ENCODE measurements around the gene ELMO1. TPM values are rescaled to one million over a fixed set of nuclear protein-coding genes. Genes with fewer than 3 reads are reported as not detected.

ELMO1 gene
- total RNA-seq, 2 donors from 2014 or later, result 15.6 to 24.6 TPM

DNA sequence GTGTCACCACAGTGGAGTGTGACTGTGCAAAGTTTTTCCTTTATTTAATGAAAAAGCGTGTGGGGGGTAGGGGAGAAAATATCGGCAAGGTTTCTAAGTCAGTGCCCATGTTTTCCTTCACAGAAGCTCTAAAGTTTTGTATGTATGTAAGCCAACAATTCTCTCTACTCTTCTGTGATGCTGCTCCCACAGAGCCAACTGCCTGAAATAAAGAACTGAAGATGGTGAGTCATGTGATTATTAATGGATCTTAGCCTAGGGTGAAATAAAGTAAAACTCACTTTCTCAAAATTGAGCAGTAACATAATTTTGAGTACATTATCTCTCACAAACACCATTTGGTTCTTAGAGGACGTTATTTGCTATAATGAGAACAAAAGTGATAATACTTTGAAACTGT lies 143.7 kb downstream of the ELMO1 start:
- ATAC-seq, result no peak
- no peak for DNase-seq
- intact Hi-C loops (cut with DNase I), result no loop called here

DNA sequence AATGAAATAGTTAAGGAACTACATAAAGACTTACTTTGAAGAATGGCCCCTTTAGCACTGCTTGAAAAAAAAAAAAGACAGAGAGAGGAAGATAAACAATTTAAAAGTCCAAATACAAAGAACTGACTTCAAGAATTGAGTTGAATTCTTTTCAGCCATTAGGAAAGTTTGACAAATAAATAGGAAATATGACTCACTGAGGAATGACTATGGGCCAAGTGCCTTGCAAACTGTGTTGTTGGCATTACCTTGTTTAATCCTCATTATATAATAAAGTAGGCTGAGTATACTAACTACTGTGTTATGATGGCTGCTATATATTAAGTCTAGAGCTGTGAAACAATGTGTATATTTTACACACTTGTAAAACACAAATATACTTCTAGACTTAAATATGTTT lies 151.1 kb downstream of the ELMO1 start:
- DNase-seq, result no peak
- peak in 1 of 2 donors; percentile 45 for ATAC-seq
- intact Hi-C loops (cut with DNase I), result no loop called here

DNA sequence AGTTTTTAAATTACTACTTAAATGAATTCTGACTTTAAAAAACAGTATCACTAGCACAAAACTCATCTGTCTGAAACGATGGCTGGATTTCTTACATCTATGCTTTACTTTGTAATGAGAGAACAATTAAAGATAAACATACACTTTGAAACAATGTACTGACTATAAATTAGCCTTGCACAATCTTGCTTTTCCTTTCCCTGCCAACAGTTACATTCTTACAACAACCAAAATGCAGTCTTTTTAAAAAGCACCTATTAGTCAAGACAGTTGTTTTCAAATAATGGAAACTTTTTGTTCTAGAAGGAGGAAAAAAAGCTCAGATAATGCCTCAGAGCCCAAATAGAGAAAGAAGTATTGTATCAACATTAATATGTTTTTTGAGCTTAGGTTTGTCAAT lies 153.3 kb downstream of the ELMO1 start:
- no peak for DNase-seq
- no peak for ATAC-seq
- intact Hi-C loops (cut with DNase I), result no loop called here

DNA sequence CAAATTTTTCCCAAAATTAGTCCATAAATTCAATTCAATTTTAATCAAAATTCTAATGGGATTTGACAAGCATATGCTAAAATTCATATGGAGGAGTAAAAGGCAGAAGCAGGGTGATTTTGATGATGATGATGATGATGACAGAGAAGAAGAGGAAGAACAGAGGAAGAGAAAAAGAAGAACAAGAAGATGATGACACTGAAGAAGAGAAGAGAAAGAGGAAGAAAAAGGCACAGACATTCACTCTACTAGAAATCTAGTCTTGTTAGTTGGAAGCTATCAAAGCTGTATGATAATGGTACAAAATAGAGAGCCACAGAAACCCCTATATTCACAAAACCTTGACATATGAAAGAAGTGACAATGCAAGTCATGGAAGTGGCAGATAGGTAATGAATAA lies 157.9 kb downstream of the ELMO1 start:
- ATAC-seq (no peak), DNase-seq (no peak)
- intact Hi-C loops (cut with DNase I), result no loop called here

DNA sequence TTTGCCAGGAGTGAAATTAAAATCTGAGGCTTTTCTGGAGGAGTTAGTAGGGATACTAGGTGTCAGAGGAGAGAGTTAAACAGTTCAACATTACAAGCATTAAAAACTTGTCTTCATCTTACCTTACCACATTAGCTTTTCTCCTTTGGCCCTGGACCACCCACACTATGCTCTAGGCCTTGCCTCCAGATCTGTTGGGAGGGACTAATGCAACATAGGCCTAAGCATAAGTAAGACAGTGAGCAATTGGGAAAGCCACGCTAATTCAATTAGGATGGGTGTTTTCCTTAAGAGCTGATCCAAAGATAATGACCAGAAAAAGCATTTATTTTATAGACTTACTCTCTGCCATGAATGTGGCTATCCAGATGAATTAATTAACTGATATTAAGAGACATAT lies 158.9 kb downstream of the ELMO1 start:
- intact Hi-C loops (cut with DNase I), result loop anchor here (5.0 to 10.0 kb wide), 3 partner anchors 158 to 205 kb away; partner anchors contain the start of gene ELMO1 (in 1 of the 2)
- ATAC-seq (no peak), DNase-seq (no peak)

DNA sequence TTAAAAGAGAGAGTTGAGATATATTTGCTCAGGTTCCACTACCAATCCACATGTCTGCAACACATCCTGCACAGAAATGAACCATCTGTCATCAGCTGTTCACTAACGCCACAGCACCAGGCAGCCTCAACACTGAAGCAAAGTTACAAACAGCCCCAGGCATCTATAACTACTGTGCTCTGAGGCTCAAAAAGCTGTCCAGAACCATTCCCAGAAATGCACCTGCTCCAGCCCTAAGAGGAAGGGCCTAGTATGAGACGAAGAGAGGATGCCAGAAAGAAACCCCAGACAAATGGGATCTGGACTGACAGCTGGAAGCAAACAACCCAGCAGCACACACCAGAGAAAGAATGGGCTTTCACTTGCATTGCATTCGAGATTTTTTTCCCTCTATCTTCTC lies 159.3 kb downstream of the ELMO1 start:
- intact Hi-C loops (cut with DNase I), result loop anchor here (5.0 to 10.0 kb wide), 3 partner anchors 158 to 205 kb away; partner anchors contain the start of gene ELMO1 (in 1 of the 2)
- peak in 1 of 2 donors; percentile 31 for ATAC-seq
- no peak for DNase-seq

DNA sequence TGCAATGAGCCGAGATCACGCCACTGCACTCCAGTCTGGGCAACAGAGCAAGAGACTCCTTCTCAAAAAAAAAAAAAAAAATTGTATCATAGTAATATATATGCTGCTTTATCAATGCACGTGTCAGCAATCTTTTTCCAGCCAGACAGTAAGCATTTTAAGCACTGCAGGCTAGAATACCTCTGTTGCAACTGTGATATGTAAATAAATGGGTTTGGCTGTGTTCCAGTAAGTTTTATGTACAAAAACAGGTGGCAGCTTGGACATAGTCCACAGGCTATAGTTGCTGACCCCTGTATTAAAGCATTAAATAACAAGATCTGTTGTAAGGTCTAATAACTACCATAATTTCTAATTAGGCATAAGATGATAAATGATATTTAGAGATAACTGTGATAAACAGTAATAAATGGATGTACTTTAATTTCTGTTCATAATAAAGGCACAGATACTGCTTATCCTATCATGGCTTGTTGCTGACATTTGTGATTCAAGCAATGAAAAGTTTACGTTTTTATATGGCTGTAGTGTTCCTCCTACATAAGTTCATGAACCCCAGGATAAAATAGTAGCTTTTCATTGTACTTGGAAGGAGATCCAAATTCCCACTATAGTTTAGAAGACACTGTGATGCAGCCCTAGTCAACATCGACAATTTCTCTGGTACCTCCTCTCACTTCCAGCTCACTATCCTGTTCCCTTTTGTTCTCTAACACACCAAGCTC lies 161.4 kb downstream of the ELMO1 start:
- no peak for DNase-seq
- ATAC-seq, result no peak
- intact Hi-C loops (cut with DNase I), result loop anchor here (5.0 to 10.0 kb wide), 3 partner anchors 160 to 208 kb away; partner anchors contain the start of gene ELMO1 (in 1 of the 2)

DNA sequence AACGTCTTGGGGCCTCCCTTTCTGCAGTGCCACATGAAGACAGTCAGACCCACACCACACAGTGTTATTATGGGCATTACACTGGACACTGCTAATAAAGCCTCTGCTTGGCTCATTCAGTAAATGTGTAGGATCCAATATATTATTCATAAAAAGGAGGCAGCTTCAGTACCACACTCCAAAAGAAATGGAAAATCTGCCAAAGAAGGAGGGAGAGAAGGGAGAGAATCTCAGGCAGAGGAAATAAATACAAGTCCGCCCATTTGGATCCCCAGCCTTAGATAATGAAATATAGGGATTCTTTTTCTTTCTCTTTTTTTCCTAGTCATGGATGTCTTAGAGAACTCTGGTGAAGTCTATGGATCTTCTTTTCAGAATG lies 162.2 kb downstream of the ELMO1 start:
- ATAC-seq (no peak), DNase-seq (no peak)
- intact Hi-C loops (cut with DNase I), result loop anchor here (5.0 to 10.0 kb wide), 3 partner anchors 161 to 208 kb away; partner anchors contain the start of gene ELMO1 (in 1 of the 2)

DNA sequence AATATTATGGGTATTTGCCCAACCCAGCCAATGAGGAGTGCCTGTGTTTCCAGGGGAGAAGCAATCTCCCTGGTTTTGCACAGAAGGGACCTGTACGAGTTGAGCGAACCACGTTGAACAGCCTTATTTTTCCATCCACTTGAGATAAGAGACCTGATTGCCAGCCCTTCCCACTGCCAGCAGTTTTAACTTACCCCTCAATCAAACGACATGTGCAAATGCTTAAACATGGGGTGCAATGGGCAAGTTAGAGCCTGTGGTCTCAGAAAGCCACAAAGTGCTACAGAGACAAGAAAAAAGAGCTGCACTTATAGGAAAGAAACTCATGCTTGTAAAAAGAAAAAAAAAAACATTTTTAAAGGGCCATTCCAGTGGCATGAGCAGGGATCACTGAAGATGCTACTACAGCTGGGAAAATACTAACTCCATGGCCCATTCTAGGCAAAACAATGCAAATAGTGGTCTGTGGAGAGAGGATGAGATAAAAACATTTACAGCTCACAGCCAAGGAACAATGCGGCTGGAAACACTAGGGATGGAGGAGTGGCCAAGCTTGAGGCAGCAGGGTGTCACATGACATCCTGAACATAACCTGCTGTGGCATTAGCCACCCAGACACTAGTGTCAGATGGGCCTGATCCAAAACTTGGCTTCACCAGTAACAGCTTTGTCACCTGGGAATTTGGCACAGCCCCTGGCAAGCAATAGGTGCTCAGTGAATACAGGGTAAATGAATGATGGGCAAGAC lies 162.8 kb downstream of the ELMO1 start:
- ATAC-seq (peak; percentile 56 to 59), DNase-seq (no peak)
- intact Hi-C loops (cut with DNase I), result loop anchor here (2.0 to 10.0 kb wide), 4 partner anchors 161 to 209 kb away; partner anchors contain the start of gene ELMO1 (in 2 of the 2)

DNA sequence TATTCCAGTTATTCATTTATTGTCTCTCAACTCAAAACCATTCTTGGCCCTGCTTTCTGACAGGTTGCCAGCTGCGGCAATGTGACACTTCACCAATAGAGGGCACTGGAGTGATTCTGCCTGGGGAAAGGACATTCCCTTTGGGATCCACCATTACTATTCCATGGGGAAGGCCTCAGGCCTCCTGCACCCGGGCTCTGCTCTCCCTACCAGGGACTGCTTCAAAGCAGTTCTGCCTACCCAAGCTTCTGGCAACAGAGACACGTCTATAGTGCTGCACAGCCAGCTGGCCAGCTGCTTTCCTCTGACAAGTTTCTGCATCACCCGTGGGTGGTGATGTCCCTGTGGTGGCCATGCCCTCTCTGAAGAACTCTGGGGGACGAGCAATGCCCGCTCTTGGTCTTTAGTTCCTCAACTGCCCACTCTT lies 163.8 kb downstream of the ELMO1 start:
- ATAC-seq (peak; percentile 34 to 51), DNase-seq (peak; percentile 34)
- intact Hi-C loops (cut with DNase I), result loop anchor here (2.0 to 10.0 kb wide), 4 partner anchors 162 to 210 kb away; partner anchors contain the start of gene ELMO1 (in 2 of the 2)

DNA sequence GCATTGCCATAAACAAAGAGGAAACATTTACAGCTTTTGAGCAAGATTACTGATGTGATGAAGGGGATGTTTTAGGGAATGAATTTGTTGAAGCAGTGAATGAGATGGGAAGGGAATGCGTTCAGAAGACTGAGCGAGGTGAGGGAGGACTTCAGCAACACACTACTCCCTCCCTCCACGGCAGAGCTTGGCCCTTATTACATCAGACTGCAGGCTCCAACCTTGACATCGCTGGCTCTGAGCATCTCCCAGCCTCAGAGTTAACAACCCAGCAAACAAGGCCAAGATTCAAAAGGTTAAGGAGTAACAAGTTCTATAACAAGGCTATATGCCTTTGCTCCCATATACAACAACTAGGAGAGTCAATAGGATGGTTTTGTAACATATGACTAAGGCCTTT lies 164.4 kb downstream of the ELMO1 start:
- ATAC-seq (no peak), DNase-seq (no peak)
- intact Hi-C loops (cut with DNase I), result loop anchor here (2.0 to 10.0 kb wide), 3 partner anchors 165 to 211 kb away; partner anchors contain the start of gene ELMO1 (in 1 of the 2)

DNA sequence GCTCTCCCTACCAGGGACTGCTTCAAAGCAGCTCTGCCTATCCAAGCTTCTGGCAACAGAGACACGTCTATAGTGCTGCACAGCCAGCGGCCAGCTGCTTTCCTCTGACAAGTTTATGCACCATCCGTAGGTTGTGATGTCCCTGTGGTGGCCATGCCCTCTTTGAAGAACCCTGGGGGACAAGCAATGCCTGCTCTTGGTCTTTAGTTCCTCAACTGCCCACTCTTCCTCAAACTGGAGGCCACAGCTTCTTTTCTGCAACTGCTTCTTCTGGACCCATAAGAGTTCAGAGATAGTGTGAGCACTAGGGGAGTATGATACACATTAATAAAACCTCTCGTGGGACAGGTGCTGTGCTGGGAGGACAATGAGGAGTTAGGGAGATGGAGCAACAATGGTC lies 164.9 kb downstream of the ELMO1 start:
- ATAC-seq (no peak), DNase-seq (no peak)
- intact Hi-C loops (cut with DNase I), result loop anchor here (2.0 to 10.0 kb wide), 3 partner anchors 165 to 211 kb away; partner anchors contain the start of gene ELMO1 (in 1 of the 2)

DNA sequence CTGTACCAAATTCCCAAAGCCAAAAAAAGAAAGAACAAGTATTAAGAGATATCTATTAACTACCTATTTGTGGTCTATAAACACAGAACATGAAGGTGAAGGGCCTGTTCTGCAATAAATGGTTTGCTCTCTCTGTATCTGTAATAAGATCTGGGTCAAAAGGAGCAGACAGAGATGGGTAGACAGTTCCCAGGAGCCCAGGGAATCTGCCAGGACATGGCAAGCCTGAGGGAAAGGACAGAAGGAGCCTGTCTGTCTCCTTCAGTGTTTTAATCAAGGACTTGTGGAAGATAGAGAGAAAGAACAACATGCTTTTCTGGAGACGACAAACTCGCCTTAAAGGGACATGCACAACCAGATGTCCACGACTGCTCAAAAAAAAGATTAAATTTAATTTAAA lies 165.7 kb downstream of the ELMO1 start:
- intact Hi-C loops (cut with DNase I), result loop anchor here (10.0 kb wide), 2 partner anchors 202 to 212 kb away; no protein-coding TSS in a partner anchor
- ATAC-seq, result no peak
- no peak for DNase-seq

DNA sequence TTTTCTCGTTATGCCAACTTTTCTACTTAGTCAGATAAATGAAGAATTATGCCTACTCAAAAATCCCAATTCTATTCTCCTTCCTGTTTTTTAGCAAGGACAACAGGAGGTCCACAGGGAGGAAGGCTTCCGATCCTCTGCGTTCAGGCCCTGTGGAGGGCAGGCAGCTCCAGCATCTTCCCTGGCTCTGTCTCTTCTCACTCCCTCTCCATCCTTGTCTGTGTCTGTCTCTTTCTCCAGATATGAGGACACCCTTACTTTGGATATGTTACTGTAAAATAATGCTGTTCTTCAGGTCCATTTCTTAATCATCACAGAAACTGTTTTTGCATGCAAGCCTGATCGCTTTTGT lies 166.6 kb downstream of the ELMO1 start:
- intact Hi-C loops (cut with DNase I), result loop anchor here (10.0 kb wide), 2 partner anchors 203 to 213 kb away; no protein-coding TSS in a partner anchor
- ATAC-seq (no peak), DNase-seq (no peak)

DNA sequence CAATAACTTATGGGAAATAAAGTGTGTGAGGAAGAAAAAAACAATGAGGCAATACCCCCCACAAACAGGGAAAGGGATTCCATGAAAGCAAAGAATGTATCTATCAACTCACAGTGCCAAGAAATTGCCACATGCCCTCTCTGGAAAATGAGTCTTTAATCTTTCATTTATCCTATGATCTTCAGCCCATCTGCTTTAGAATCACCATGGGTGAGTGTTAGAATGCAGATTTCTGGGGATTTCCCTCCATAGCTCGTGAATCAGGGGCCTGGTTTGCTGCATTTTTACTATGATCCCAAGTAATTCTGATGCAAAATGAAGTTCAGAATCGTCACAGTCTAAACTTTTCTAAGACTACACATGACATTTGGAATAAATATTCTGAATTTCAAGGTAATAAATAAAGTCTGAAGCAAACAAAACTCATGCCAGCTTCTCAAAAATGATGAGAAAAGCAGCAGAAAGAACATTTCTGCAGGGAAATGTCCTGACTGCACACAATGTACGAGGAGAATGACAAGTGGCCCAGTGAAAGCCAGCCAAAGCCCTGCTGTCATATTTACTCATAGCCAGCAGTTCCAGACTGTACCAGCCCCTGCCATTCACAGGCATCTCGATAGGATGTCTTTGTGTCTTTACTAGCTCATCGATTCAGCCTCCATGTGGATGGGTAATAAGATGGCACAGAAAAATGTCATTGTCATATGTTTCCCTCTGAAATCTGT lies 167.1 kb downstream of the ELMO1 start:
- intact Hi-C loops (cut with DNase I), result loop anchor here (10.0 kb wide), 2 partner anchors 203 to 213 kb away; no protein-coding TSS in a partner anchor

DNA sequence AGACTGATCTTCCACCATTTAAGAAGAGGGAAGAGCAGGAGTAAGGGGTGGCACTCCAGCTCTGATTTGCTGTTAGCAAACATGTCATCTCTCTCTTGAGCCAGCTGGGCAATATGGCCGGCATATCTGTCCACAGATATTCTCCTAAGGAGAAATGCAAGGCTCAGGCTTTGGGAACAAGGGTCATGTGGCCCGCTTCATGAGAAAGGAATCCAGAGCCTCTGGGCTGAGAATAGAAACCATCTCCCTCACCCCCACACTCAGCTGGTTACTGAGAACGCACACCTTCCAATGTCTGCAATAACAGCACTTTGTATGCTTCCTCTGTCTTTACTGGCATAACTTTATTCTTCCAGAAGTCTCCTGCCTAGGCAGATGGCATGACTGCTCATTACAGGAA lies 171.2 kb downstream of the ELMO1 start:
- ATAC-seq (no peak), DNase-seq (no peak)
- intact Hi-C loops (cut with DNase I), result no loop called here

More for the DNA sequence above, 167.1 kb downstream of the ELMO1 start:
- no peak for DNase-seq
- ATAC-seq, result no peak

DNA sequence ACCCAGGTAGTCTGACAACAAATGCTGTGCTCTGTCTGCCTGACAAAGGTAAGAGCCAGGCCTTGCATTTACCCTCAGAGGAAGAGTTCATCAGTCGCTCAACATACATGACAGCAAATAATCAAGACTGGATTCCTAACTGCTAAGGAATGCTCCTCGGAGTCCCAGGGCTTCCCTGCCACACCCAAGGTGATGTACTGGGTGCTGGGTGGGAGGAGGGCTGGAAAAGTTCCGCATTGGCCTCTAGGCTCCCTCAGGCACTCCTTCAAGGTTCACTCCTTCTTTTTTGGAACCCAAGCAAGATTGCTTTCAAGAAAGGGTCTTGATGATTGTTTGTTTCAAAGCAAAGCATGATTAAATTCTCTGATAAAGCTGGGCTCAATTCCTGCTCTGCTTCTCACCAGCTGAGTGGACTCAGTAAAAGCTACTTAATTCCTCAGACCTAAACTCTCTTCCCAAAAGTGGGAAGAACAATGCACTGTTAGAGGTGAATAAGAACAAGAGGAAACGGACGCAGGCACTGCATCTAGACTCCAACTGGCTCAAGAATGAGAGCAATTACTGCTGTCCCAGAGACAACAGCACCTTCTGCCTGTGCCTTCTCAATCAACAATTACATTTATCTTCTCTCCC lies 173.5 kb downstream of the ELMO1 start:
- peak in 1 of 2 donors; percentile 71 for ATAC-seq
- DNase-seq, result no peak
- intact Hi-C loops (cut with DNase I), result no loop called here

DNA sequence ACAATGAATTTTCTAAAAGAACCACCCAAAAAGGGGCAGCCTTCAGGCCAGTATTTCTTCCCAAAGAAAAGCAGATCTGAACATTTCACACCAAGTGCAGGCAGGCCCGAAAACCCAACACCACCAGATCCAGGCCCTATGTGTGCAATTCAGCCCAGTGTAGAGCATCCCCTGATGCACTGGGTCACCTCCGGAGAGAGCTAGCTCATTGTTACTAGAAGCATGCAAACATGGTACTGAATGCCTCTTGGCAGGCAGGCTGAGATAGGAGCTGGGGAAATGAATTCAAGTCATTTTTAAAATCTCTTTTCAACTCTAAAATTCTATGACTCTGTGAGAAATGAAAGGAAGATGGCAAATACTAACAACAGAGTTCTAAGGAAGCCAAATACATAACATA lies 174.8 kb downstream of the ELMO1 start:
- DNase-seq, result no peak
- intact Hi-C loops (cut with DNase I), result no loop called here
- no peak for ATAC-seq
